Small intestine (tissue), 7 donors: Measurements from ENCODE around the gene GFM1. TPM values are rescaled to one million over a fixed set of nuclear protein-coding genes. Genes with fewer than 3 reads are reported as not detected.

Source experiments
- DNase-seq, 2 donors: peaks; one replicate each; pipeline versions ENCODE4 v3.0.0 to v3.0.0-alpha.2; 2013
- FAIRE-seq: peaks from 2 replicates; lab custom pipeline; 2012; peaks lifted over from hg19 to GRCh38; lab: Jason Lieb, UNC
- H3K27ac ChIP-seq, 3 donors: one replicate each; pipeline ENCODE4 v1.5.1; 2013; ENCODE audit warnings: low read length in 2 of 3, mild to moderate bottlenecking in 2 of 3, control low read depth in 1 of 3, inconsistent platforms in 1 of 3, low read depth in 1 of 3, moderate library complexity in 1 of 3
- H3K27me3 ChIP-seq, 3 donors: one replicate each; pipeline ENCODE4 v1.6.1; 2013; ENCODE audit warnings: low read length in 3 of 3, inconsistent platforms in 1 of 3; ENCODE audit not compliant: control insufficient read depth in 3 of 3, insufficient read depth in 3 of 3
- H3K36me3 ChIP-seq, 3 donors: one replicate each; pipeline ENCODE4 v1.6.1; 2013; ENCODE audit warnings: low read length in 3 of 3, inconsistent platforms in 1 of 3, low read depth in 1 of 3, mild to moderate bottlenecking in 1 of 3, moderate library complexity in 1 of 3; ENCODE audit not compliant: control insufficient read depth in 3 of 3, insufficient read depth in 2 of 3
- H3K4me1 ChIP-seq, 3 donors: one replicate each; pipeline ENCODE4 v1.6.1; 2013; ENCODE audit warnings: low read length in 2 of 3, inconsistent platforms in 1 of 3, low read depth in 1 of 3, mild to moderate bottlenecking in 1 of 3, moderate library complexity in 1 of 3; ENCODE audit not compliant: control insufficient read depth in 3 of 3, insufficient read depth in 2 of 3
- H3K4me3 ChIP-seq, 3 donors: one replicate each; pipeline ENCODE4 v1.5.1; 2013; ENCODE audit warnings: low read length in 3 of 3, control low read depth in 1 of 3, inconsistent platforms in 1 of 3, low read depth in 1 of 3, mild to moderate bottlenecking in 1 of 3, moderate library complexity in 1 of 3
- H3K9me3 ChIP-seq, 2 donors: one replicate each; pipeline ENCODE4 v1.6.1; 2013; ENCODE audit warnings: low read depth in 1 of 2, low read length in 1 of 2; ENCODE audit not compliant: control insufficient read depth in 2 of 2, insufficient read depth in 1 of 2
- WGBS, 3 donors: extraction: QIAGEN DNeasy Blood & Tissue Kit; methylation state at CpG; one replicate each; pipeline ENCODE4 v1.1.7; 2013; 5-methylcytosine and 5-hydroxymethylcytosine counted together
- polyA plus RNA-seq, 4 donors: library from polyadenylated mRNA; stranded (reverse) in 3 of 4; unstranded in 1 of 4; fragments of 200-250 nt in 3 of 4; fragments of 120-200 nt in 1 of 4; gene quantifications; one replicate each; pipeline versions ENCODE4 v1.2.1 to v1.2.3, GENCODE V29; 2013
- donor health status: healthy with polysubstance abuse.
- donor health status: control.
- donor health status: control.
- donor health status: Bipolar disorder and iron deficiency.
- donor health status: healthy.

GFM1 gene
- polyA plus RNA-seq, 4 donors, result 9.4 to 37.5 (median 22.8) TPM

- 86 to 100% (median 93%) methylated on average over 1 of the region's 1 CpG for WGBS, 3 donors
- Histone ChIP-seq H3K27ac (peak overlapping the region in 1 of 3 donors; percentile 38), H3K4me1 (peaks cover 0 to 39% (median 15%) of the 10 kb centered on the region in 3 donors), H3K27me3 (no peaks in the 10 kb centered on the region), H3K4me3 (no peak overlapping the region), H3K9me3 (no peaks in the 10 kb centered on the region), H3K36me3 (peaks cover 0 to 29% (median 0%) of the 10 kb centered on the region in 3 donors)
- no peak for DNase-seq
- FAIRE-seq, result no peak
Measured at GRCh38 chr3:158722108-158722507, 77.8 kb downstream of the GFM1 start.

GRCh38 chr3:158723991-158724390, 79.7 kb downstream of the GFM1 start:
- 84 to 92% (median 90%) methylated on average over 7 of the region's 7 CpGs for WGBS, 3 donors
- no peak for FAIRE-seq
- Histone ChIP-seq H3K27ac (peak overlapping the region in 2 of 3 donors; percentile 82 to 88), H3K27me3 (no peaks in the 10 kb centered on the region), H3K4me3 (no peak overlapping the region), H3K4me1 (peaks cover 0 to 49% (median 13%) of the 10 kb centered on the region in 3 donors), H3K36me3 (peaks cover 0 to 27% (median 0%) of the 10 kb centered on the region in 3 donors), H3K9me3 (no peaks in the 10 kb centered on the region)
- DNase-seq, result no peak

GRCh38 chr3:158725348-158726011, 81.2 kb downstream of the GFM1 start:
- H3K27me3 ChIP-seq, result no peaks in the 10 kb centered on the region
- peaks cover 0 to 49% (median 13%) of the 10 kb centered on the region in 3 donors for H3K4me1 ChIP-seq
- no peaks in the 10 kb centered on the region for H3K9me3 ChIP-seq
- whole genome bisulfite sequencing, 3 donors, result 28 to 40% (median 31%) methylated on average over 9 of the region's 9 CpGs
- H3K36me3 ChIP-seq, result peaks cover 0 to 31% (median 0%) of the 10 kb centered on the region in 3 donors
- no peak overlapping the region for H3K4me3 ChIP-seq
- H3K27ac ChIP-seq, result peak overlapping the region in 2 of 3 donors; percentile 4 to 88
- peak; percentile 40 to 54 for DNase-seq
- no peak for FAIRE-seq

- Histone ChIP-seq H3K4me3 (no peak overlapping the region), H3K27ac (peak overlapping the region in 2 of 3 donors; percentile 47 to 56), H3K27me3 (no peaks in the 10 kb centered on the region), H3K9me3 (no peaks in the 10 kb centered on the region), H3K36me3 (peaks cover 0 to 22% (median 0%) of the 10 kb centered on the region in 3 donors), H3K4me1 (peaks cover 3 to 57% (median 13%) of the 10 kb centered on the region in 3 donors)
- peak; percentile 72 to 87 for DNase-seq
- no peak for FAIRE-seq
- 28 to 31% (median 30%) methylated on average over 10 of the region's 10 CpGs for WGBS, 3 donors
Measured at GRCh38 chr3:158727206-158728060, 83.1 kb downstream of the GFM1 start.

- WGBS, 3 donors, result 36 to 48% (median 48%) methylated on average over 4 of the region's 4 CpGs
- Histone ChIP-seq H3K27ac (no peak overlapping the region), H3K9me3 (no peaks in the 10 kb centered on the region), H3K36me3 (peaks cover 0 to 22% (median 0%) of the 10 kb centered on the region in 3 donors), H3K4me3 (no peak overlapping the region), H3K27me3 (no peaks in the 10 kb centered on the region), H3K4me1 (peaks cover 3 to 54% (median 13%) of the 10 kb centered on the region in 3 donors)
- no peak for DNase-seq
- no peak for FAIRE-seq
Measured at GRCh38 chr3:158728061-158728377, 83.7 kb downstream of the GFM1 start.

GRCh38 chr3:158728851-158729250, 84.5 kb downstream of the GFM1 start:
- H3K4me3 ChIP-seq, result peak overlapping the region in 1 of 3 donors; percentile 2
- peaks cover 3 to 46% (median 9%) of the 10 kb centered on the region in 3 donors for H3K4me1 ChIP-seq
- no peak overlapping the region for H3K27ac ChIP-seq
- DNase-seq (no peak), FAIRE-seq (no peak)
- H3K27me3 ChIP-seq, result no peaks in the 10 kb centered on the region
- H3K9me3 ChIP-seq, result no peaks in the 10 kb centered on the region
- peaks cover 0 to 18% (median 0%) of the 10 kb centered on the region in 3 donors for H3K36me3 ChIP-seq

- Histone ChIP-seq H3K27ac (peak overlapping the region; percentile 14 to 85 (median 80)), H3K4me1 (peaks cover 0 to 24% (median 3%) of the 10 kb centered on the region in 3 donors), H3K9me3 (peaks cover 1 to 13% of the 10 kb centered on the region in 2 donors), H3K27me3 (no peaks in the 10 kb centered on the region), H3K4me3 (peak overlapping the region in 2 of 3 donors; percentile 65 to 69), H3K36me3 (peaks cover 0 to 24% (median 0%) of the 10 kb centered on the region in 3 donors)
- DNase-seq (no peak), FAIRE-seq (no peak)
- WGBS, 3 donors, result 36 to 61% (median 39%) methylated on average over 14 of the region's 14 CpGs
Measured at GRCh38 chr3:158731486-158731885, 87.2 kb downstream of the GFM1 start.
